ENCODE data around the gene LMNB1. TPM values are rescaled to one million over a fixed set of nuclear protein-coding genes. Genes with fewer than 3 reads are reported as not detected.

LMNB1 gene
- polyA plus RNA-seq, 3 donors, result 18.0 to 33.0 (median 28.2) TPM

GRCh38 chr5:126745259-126745992 lies 31.5 kb upstream of the LMNB1 start:
- no peak overlapping the region for H2AFZ ChIP-seq (ENCODE audit: insufficient read depth, low read depth, low read length, poor library complexity, severe bottlenecking)
- Mint-ChIP-seq H3K4me3 (no peak overlapping the region), H3K9me3 (no peaks in the 10 kb centered on the region), H3K36me3 (no peaks in the 10 kb centered on the region), H3K4me1 (peaks cover 20% of the 10 kb centered on the region), H3K27ac (peak overlapping the region in 1 of 7 donors; percentile 14), H3K27me3 (ENCODE audit: low read depth in 3 of 3) (peaks cover 0 to 1% (median 0%) of the 10 kb centered on the region in 3 donors)
- H3K36me3 ChIP-seq (replicated peaks in 1 of 2; ENCODE audit: control insufficient read depth in 1 of 2, insufficient read depth in 2 of 2, low read length in 2 of 2), result no peaks in the 10 kb centered on the region
- no peak overlapping the region for H3K4me2 ChIP-seq (replicated peaks; ENCODE audit: extremely low read depth, low read length, poor library complexity, severe bottlenecking)
- no peak overlapping the region for H3K4me3 ChIP-seq (replicated peaks in 1 of 3; ENCODE audit: low read depth in 2 of 3, low read length in 3 of 3)
- no peaks in the 10 kb centered on the region for H3K79me2 ChIP-seq (ENCODE audit: insufficient read depth, low read length)
- DNase-seq, result no peak
- no peaks in the 10 kb centered on the region for H3K27me3 ChIP-seq (ENCODE audit: control insufficient read depth in 2 of 2, insufficient read depth in 2 of 2, low read length in 2 of 2)
- H3K9me3 ChIP-seq (replicated peaks in 1 of 2; ENCODE audit: control insufficient read depth in 1 of 2, insufficient read depth in 1 of 2, low read length in 2 of 2), result no peaks in the 10 kb centered on the region
- no peak overlapping the region for H3K27ac ChIP-seq (ENCODE audit: low read depth in 1 of 2, low read length in 2 of 2)
- no peaks in the 10 kb centered on the region for H4K20me1 ChIP-seq (ENCODE audit: insufficient read depth, low read length)
- WGBS (ENCODE audit: insufficient coverage), result 94% methylated on average over 6 of the region's 7 CpGs
- H3K9ac ChIP-seq (ENCODE audit: insufficient read depth, low read length, poor library complexity, severe bottlenecking), result no peak overlapping the region
- peaks cover 15 to 29% of the 10 kb centered on the region in 2 donors for H3K4me1 ChIP-seq (ENCODE audit: control insufficient read depth in 1 of 2, insufficient read depth in 2 of 2, low read length in 2 of 2)
- intact Hi-C loops (cut with micrococcal nuclease), result no loop called here
- TF ChIP-seq CTCF (IDR thresholded peaks at IDR 0.05), result no peak

DNA sequence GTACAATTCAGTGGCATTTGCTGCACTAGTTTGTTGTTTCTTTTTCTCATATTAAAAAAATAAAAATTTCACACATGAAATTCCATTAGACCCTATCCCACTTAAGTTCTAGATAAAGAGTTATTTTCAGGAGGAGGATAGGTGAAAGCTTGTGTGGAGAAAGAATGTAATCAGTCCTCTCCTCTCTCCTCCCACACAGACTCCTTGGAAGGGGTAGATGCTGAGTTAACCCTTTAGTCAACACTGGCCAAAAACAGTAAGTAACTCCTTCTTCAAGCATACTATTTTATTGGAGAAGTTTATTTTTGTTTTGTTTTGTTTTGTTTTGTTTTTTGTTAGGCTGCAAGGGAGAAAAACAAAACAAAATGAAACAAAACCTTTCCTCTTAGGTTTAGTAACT lies 30.6 kb upstream of the LMNB1 start:
- Histone ChIP-seq H3K27ac (ENCODE audit: low read depth in 1 of 2, low read length in 2 of 2) (no peak overlapping the region), H3K27me3 (ENCODE audit: control insufficient read depth in 2 of 2, insufficient read depth in 2 of 2, low read length in 2 of 2) (no peaks in the 10 kb centered on the region), H3K4me3 (replicated peaks in 1 of 3; ENCODE audit: low read depth in 2 of 3, low read length in 3 of 3) (no peak overlapping the region), H3K9me3 (replicated peaks in 1 of 2; ENCODE audit: control insufficient read depth in 1 of 2, insufficient read depth in 1 of 2, low read length in 2 of 2) (no peaks in the 10 kb centered on the region), H3K9ac (ENCODE audit: insufficient read depth, low read length, poor library complexity, severe bottlenecking) (no peak overlapping the region), H2AFZ (ENCODE audit: insufficient read depth, low read depth, low read length, poor library complexity, severe bottlenecking) (no peak overlapping the region), H3K79me2 (ENCODE audit: insufficient read depth, low read length) (no peaks in the 10 kb centered on the region), H3K4me1 (ENCODE audit: control insufficient read depth in 1 of 2, insufficient read depth in 2 of 2, low read length in 2 of 2) (peaks cover 17 to 36% of the 10 kb centered on the region in 2 donors), H3K4me2 (replicated peaks; ENCODE audit: extremely low read depth, low read length, poor library complexity, severe bottlenecking) (no peak overlapping the region), H4K20me1 (ENCODE audit: insufficient read depth, low read length) (no peaks in the 10 kb centered on the region), H3K36me3 (replicated peaks in 1 of 2; ENCODE audit: control insufficient read depth in 1 of 2, insufficient read depth in 2 of 2, low read length in 2 of 2) (no peaks in the 10 kb centered on the region)
- no peak overlapping the region for H3K4me3 Mint-ChIP-seq
- H3K27ac Mint-ChIP-seq, result peak overlapping the region in 1 of 7 donors; percentile 42
- DNase-seq, result no peak
- peaks cover 26% of the 10 kb centered on the region for H3K4me1 Mint-ChIP-seq
- no peaks in the 10 kb centered on the region for H3K36me3 Mint-ChIP-seq
- H3K27me3 Mint-ChIP-seq (ENCODE audit: low read depth in 3 of 3), result peaks cover 0 to 1% (median 0%) of the 10 kb centered on the region in 3 donors
- no peaks in the 10 kb centered on the region for H3K9me3 Mint-ChIP-seq
- TF ChIP-seq CTCF (IDR thresholded peaks at IDR 0.05), result no peak
- intact Hi-C loops (cut with micrococcal nuclease), result no loop called here

All from CD14-positive monocyte (primary cell).